Measurements from ENCODE around the gene SLC6A20. TPM values are rescaled to one million over a fixed set of nuclear protein-coding genes. Genes with fewer than 3 reads are reported as not detected.

Gene SLC6A20
- 4.2 TPM for total RNA-seq
- long read RNA-seq, full-length matches to known transcripts: 4 of 13 reads
- long read RNA-seq, partial matches to known transcripts: 5 of 13 reads
- long read RNA-seq, other reads (novel, unspliced or antisense): 4 of 13 reads

- no peaks in the 10 kb centered on the region for H3K36me3 ChIP-seq
- ATAC-seq (peak; percentile 48 to 70), DNase-seq (no peak)
- peak within 1 kb of the TSS; percentile 57 for H3K4me3 ChIP-seq
- peaks cover 16% of the 10 kb centered on the region for H3K4me1 ChIP-seq
- intact Hi-C loops (cut with DNase I): no loop called here
- H3K27ac ChIP-seq: no peak within 1 kb of the TSS
- no peaks in the 10 kb centered on the region for H3K9me3 ChIP-seq
- peaks cover 49% of the 10 kb centered on the region for H3K27me3 ChIP-seq (ENCODE audit: low read depth)
- no peak for TF ChIP-seq CTCF (IDR thresholded peaks at IDR 0.05)
These were observed at the start of gene SLC6A20 for GRCh38 chr3:45795882-45796765. TSS of gene SLC6A20 (minus strand) at chr3:45796536. CDS start at chr3:45796419, 117 bp downstream.

- Histone ChIP-seq H3K9me3 (no peaks in the 10 kb centered on the region), H3K4me3 (no peak overlapping the region), H3K27ac (no peak overlapping the region), H3K27me3 (ENCODE audit: low read depth) (peaks cover 5% of the 10 kb centered on the region), H3K36me3 (no peaks in the 10 kb centered on the region), H3K4me1 (peaks cover 11% of the 10 kb centered on the region)
- intact Hi-C loops (cut with DNase I): no loop called here
- no peak for TF ChIP-seq CTCF (IDR thresholded peaks at IDR 0.05)
- ATAC-seq (no peak), DNase-seq (no peak)
These were observed 48.3 kb upstream of the SLC6A20 start for GRCh38 chr3:45844616-45845015.

- no peak for ATAC-seq
- H3K36me3 ChIP-seq: no peaks in the 10 kb centered on the region
- TF ChIP-seq CTCF (IDR thresholded peaks at IDR 0.05): no peak
- H3K27ac ChIP-seq: no peak overlapping the region
- DNase-seq: no peak
- intact Hi-C loops (cut with DNase I): no loop called here
- H3K4me3 ChIP-seq: no peak overlapping the region
- H3K27me3 ChIP-seq (ENCODE audit: low read depth): peaks cover 5% of the 10 kb centered on the region
- H3K4me1 ChIP-seq: peaks cover 11% of the 10 kb centered on the region
- H3K9me3 ChIP-seq: no peaks in the 10 kb centered on the region
These were observed 46.7 kb upstream of the SLC6A20 start for GRCh38 chr3:45842851-45843625.

GRCh38 chr3:45841757-45842491, 45.6 kb upstream of the SLC6A20 start, which contains the start of gene LZTFL1:
TSS of gene LZTFL1 (minus strand) at chr3:45842119. CDS start at chr3:45841991, 128 bp downstream.
- Histone ChIP-seq H3K4me1 (peaks cover 11% of the 10 kb centered on the region), H3K27me3 (ENCODE audit: low read depth) (peaks cover 3% of the 10 kb centered on the region), H3K27ac (peak within 1 kb of the TSS; percentile 85), H3K4me3 (peak within 1 kb of the TSS; percentile 94), H3K36me3 (peaks cover 3% of the 10 kb centered on the region), H3K9me3 (no peaks in the 10 kb centered on the region)
- DNase-seq (peak; percentile 90), ATAC-seq (peak; percentile 96 to 99)
- no peak for TF ChIP-seq CTCF (IDR thresholded peaks at IDR 0.05)
- intact Hi-C loops (cut with DNase I): no loop called here

- Histone ChIP-seq H3K36me3 (peaks cover 8% of the 10 kb centered on the region), H3K27me3 (ENCODE audit: low read depth) (no peaks in the 10 kb centered on the region), H3K9me3 (no peaks in the 10 kb centered on the region), H3K27ac (peak overlapping the region; percentile 85), H3K4me1 (peaks cover 11% of the 10 kb centered on the region), H3K4me3 (peak overlapping the region; percentile 94)
- TF ChIP-seq CTCF (IDR thresholded peaks at IDR 0.05): no peak
- intact Hi-C loops (cut with DNase I): no loop called here
- peak; percentile 59 to 70 for ATAC-seq
- peak; percentile 54 for DNase-seq
These were observed 45.1 kb upstream of the SLC6A20 start for GRCh38 chr3:45841420-45841756.
